HG02938 (cell line): ENCODE measurements around the gene HSPG2.

Source experiments
- ATAC-seq: cut with Tn5 transposase; IDR thresholded peaks from one replicate; pipeline ENCODE4 v1.9.1; 2021; ENCODE audit warnings: mild to moderate bottlenecking, moderate library complexity; ENCODE audit not compliant: unreplicated experiment

HSPG2 gene

GRCh38 chr1:21884456-21885235, 52.5 kb downstream of the HSPG2 start:
- ATAC-seq, result no peak

GRCh38 chr1:21882721-21883415, 54.2 kb downstream of the HSPG2 start:
- ATAC-seq, result no peak

GRCh38 chr1:21881250-21881649, 55.9 kb downstream of the HSPG2 start:
- ATAC-seq, result no peak

- ATAC-seq, result no peak
Observed at GRCh38 chr1:21880619-21880970, 56.5 kb downstream of the HSPG2 start.

- no peak for ATAC-seq
Observed at GRCh38 chr1:21879928-21880618, 57.0 kb downstream of the HSPG2 start.

- ATAC-seq, result no peak
Observed at GRCh38 chr1:21878840-21879478, 58.2 kb downstream of the HSPG2 start.

GRCh38 chr1:21878009-21878773, 58.9 kb downstream of the HSPG2 start:
- ATAC-seq, result no peak

- no peak for ATAC-seq
Observed at GRCh38 chr1:21876267-21876666, 60.8 kb downstream of the HSPG2 start.

GRCh38 chr1:21875621-21876063, 61.5 kb downstream of the HSPG2 start:
- no peak for ATAC-seq

GRCh38 chr1:21874778-21875547, 62.1 kb downstream of the HSPG2 start:
- ATAC-seq, result no peak

GRCh38 chr1:21874328-21874727, 62.8 kb downstream of the HSPG2 start:
- no peak for ATAC-seq

GRCh38 chr1:21873761-21874160, 63.3 kb downstream of the HSPG2 start:
- no peak for ATAC-seq

- ATAC-seq, result no peak
Observed at GRCh38 chr1:21873174-21873573, 63.9 kb downstream of the HSPG2 start.

- no peak for ATAC-seq
Observed at GRCh38 chr1:21872445-21873079, 64.5 kb downstream of the HSPG2 start.

GRCh38 chr1:21871943-21872342, 65.2 kb downstream of the HSPG2 start:
- no peak for ATAC-seq

- ATAC-seq, result no peak
Observed at GRCh38 chr1:21870611-21871010, 66.5 kb downstream of the HSPG2 start.

GRCh38 chr1:21869620-21870121, 67.4 kb downstream of the HSPG2 start:
- ATAC-seq, result no peak

GRCh38 chr1:21868941-21869454, 68.1 kb downstream of the HSPG2 start:
- ATAC-seq, result no peak

- ATAC-seq, result no peak
Observed at GRCh38 chr1:21868482-21868881, 68.6 kb downstream of the HSPG2 start.
